SK-N-SH treated with all-trans-retinoic acid at 6 μM for 48 hours (cell line): ENCODE data around the gene CNPY3.

ENCODE experiments used
- ATAC-seq: fragments of 200-7000 bp; cut with Tn5 transposase; 3 replicates; pipeline ENCODE4 v1.9.1; 2020; ENCODE audit warnings: mild to moderate bottlenecking, moderate library complexity
- BACH2 ChIP-seq: fragments of 250-450 bp; sonication (Bioruptor Pico); IDR thresholded peaks from 2 replicates; pipeline ENCODE4 v1.9.0; 2021; ENCODE audit warnings: mild to moderate bottlenecking, borderline replicate concordance
- CSDC2 ChIP-seq: fragments of 250-450 bp; sonication (Bioruptor Pico); IDR thresholded peaks from 2 replicates; pipeline ENCODE4 v1.5.0; 2020; ENCODE audit warnings: mild to moderate bottlenecking, moderate library complexity
- CSRNP3 ChIP-seq: fragments of 250-450 bp; sonication (Bioruptor Pico); IDR thresholded peaks from 2 replicates; pipeline ENCODE4 v1.5.1; 2021; ENCODE audit warnings: mild to moderate bottlenecking, moderate library complexity
- ESRRG ChIP-seq: fragments of 250-450 bp; sonication (Bioruptor Pico); IDR thresholded peaks from 2 replicates; pipeline ENCODE4 v1.6.1; 2021; ENCODE audit warnings: mild to moderate bottlenecking
- ISL1 ChIP-seq: fragments of 250-450 bp; sonication (Bioruptor Pico); IDR thresholded peaks from 2 replicates; pipeline ENCODE4 v2.1.2; 2022; ENCODE audit warnings: mild to moderate bottlenecking, moderate library complexity
- OSR1 ChIP-seq: fragments of 250-450 bp; sonication (Bioruptor Pico); IDR thresholded peaks from 2 replicates; pipeline ENCODE4 v1.8.0; 2022; ENCODE audit warnings: moderate library complexity, mild to moderate bottlenecking, inconsistent platforms
- PATZ1 ChIP-seq: fragments of 250-450 bp; sonication (Bioruptor Pico); IDR thresholded peaks from 2 replicates; pipeline ENCODE4 v1.8.0; 2020; ENCODE audit warnings: mild to moderate bottlenecking, moderate library complexity, borderline replicate concordance
- PPARA ChIP-seq: fragments of 250-450 bp; sonication (Bioruptor Pico); IDR thresholded peaks from 2 replicates; pipeline ENCODE4 v1.5.0; 2020; ENCODE audit warnings: mild to moderate bottlenecking, borderline replicate concordance
- SNAI2 ChIP-seq: fragments of 250-450 bp; sonication (Bioruptor Pico); IDR thresholded peaks from 2 replicates; pipeline ENCODE4 v1.5.0; 2020; ENCODE audit warnings: mild to moderate bottlenecking, moderate library complexity
- TCF4 ChIP-seq: fragments of 250-450 bp; sonication (Bioruptor Pico); IDR thresholded peaks from 2 replicates; pipeline ENCODE4 v1.8.0; 2021; ENCODE audit warnings: mild to moderate bottlenecking, moderate library complexity, borderline replicate concordance
- TOX ChIP-seq: fragments of 250-450 bp; sonication (Bioruptor Pico); IDR thresholded peaks from 2 replicates; pipeline ENCODE4 v1.8.0; 2021; ENCODE audit warnings: mild to moderate bottlenecking, moderate library complexity, borderline replicate concordance
- TSHZ2 ChIP-seq: fragments of 250-450 bp; sonication (Bioruptor Pico); IDR thresholded peaks from 2 replicates; pipeline ENCODE4 v1.5.0; 2020; ENCODE audit warnings: mild to moderate bottlenecking, moderate library complexity
- ZC3H10 ChIP-seq: fragments of 250-450 bp; sonication (Bioruptor Pico); IDR thresholded peaks from 2 replicates; pipeline ENCODE4 v1.5.1; 2021; ENCODE audit warnings: mild to moderate bottlenecking, moderate library complexity
- ZFP30 ChIP-seq: fragments of 450-650 bp; formaldehyde crosslinking; IDR thresholded peaks from 2 replicates; pipeline ENCODE4 v1.5.0; 2022; ENCODE audit warnings: mild to moderate bottlenecking, moderate library complexity
- ZNF565 ChIP-seq: fragments of 450-650 bp; formaldehyde crosslinking; conservative IDR thresholded peaks from 2 replicates; pipeline ENCODE4 v1.5.0; 2020; ENCODE audit warnings: low read depth, mild to moderate bottlenecking, moderate library complexity
- ZNF70 ChIP-seq: fragments of 450-650 bp; formaldehyde crosslinking; IDR thresholded peaks from 2 replicates; pipeline ENCODE4 v1.5.0; 2020; ENCODE audit warnings: mild to moderate bottlenecking, moderate library complexity
- ZNF8 ChIP-seq: fragments of 450-650 bp; formaldehyde crosslinking; IDR thresholded peaks from 2 replicates; pipeline ENCODE4 v1.5.0; 2020; ENCODE audit warnings: mild to moderate bottlenecking, moderate library complexity
- TF ChIP-seq, protein P1 (sequence below): fragments of 250-450 bp; sonication (Bioruptor Pico); IDR thresholded peaks from 2 replicates; pipeline ENCODE4 v1.5.1; 2020; ENCODE audit warnings: low read depth, mild to moderate bottlenecking, moderate library complexity
- TF ChIP-seq, protein P2 (sequence below): fragments of 250-450 bp; sonication (Bioruptor Pico); IDR thresholded peaks from 2 replicates; pipeline ENCODE4 v1.8.0; 2021; ENCODE audit warnings: low read depth, mild to moderate bottlenecking, moderate library complexity, borderline replicate concordance

CNPY3 gene

GRCh38 chr6:42958125-42958524 lies 28.8 kb downstream of the CNPY3 start (continued):
- TF ChIP-seq OSR1 (CRISPR knock-in tag), result no peak
- TF ChIP-seq, all 23 proteins: peak for 0

- no peak for ATAC-seq
Observed at GRCh38 chr6:42959917-42960242, 30.6 kb downstream of the CNPY3 start.

GRCh38 chr6:42960243-42961019 lies 31.2 kb downstream of the CNPY3 start, which contains the start of gene GNMT:
GNMT (plus strand) TSS chr6:42960754; CDS start chr6:42960768, 14 bp downstream.
- peak; percentile 55 for ATAC-seq
- TF ChIP-seq, protein P1, sequence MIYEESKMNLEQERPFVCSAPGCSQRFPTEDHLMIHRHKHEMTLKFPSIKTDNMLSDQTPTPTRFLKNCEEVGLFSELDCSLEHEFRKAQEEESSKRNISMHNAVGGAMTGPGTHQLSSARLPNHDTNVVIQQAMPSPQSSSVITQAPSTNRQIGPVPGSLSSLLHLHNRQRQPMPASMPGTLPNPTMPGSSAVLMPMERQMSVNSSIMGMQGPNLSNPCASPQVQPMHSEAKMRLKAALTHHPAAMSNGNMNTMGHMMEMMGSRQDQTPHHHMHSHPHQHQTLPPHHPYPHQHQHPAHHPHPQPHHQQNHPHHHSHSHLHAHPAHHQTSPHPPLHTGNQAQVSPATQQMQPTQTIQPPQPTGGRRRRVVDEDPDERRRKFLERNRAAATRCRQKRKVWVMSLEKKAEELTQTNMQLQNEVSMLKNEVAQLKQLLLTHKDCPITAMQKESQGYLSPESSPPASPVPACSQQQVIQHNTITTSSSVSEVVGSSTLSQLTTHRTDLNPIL (CRISPR knock-in tag), result no peak
- TF ChIP-seq SNAI2 (CRISPR knock-in tag), result no peak
- TF ChIP-seq TOX (CRISPR knock-in tag), result no peak
- no peak for TF ChIP-seq ZFP30 (CRISPR knock-in tag)
- no peak for TF ChIP-seq TCF4 (CRISPR knock-in tag)
- TF ChIP-seq, all 23 proteins: peak for 0

More at GRCh38 chr6:42959917-42960242, 30.6 kb downstream of the CNPY3 start:
- TF ChIP-seq, protein P1 (CRISPR knock-in tag), result no peak
- TF ChIP-seq ESRRG (no peak), ISL1 (no peak), PPARA (CRISPR knock-in tag) (no peak), ZC3H10 (CRISPR knock-in tag) (no peak), TOX (CRISPR knock-in tag) (no peak), CSRNP3 (CRISPR knock-in tag) (no peak), ZNF565 (no peak), ZNF8 (CRISPR knock-in tag) (no peak)
- TF ChIP-seq, protein P2, sequence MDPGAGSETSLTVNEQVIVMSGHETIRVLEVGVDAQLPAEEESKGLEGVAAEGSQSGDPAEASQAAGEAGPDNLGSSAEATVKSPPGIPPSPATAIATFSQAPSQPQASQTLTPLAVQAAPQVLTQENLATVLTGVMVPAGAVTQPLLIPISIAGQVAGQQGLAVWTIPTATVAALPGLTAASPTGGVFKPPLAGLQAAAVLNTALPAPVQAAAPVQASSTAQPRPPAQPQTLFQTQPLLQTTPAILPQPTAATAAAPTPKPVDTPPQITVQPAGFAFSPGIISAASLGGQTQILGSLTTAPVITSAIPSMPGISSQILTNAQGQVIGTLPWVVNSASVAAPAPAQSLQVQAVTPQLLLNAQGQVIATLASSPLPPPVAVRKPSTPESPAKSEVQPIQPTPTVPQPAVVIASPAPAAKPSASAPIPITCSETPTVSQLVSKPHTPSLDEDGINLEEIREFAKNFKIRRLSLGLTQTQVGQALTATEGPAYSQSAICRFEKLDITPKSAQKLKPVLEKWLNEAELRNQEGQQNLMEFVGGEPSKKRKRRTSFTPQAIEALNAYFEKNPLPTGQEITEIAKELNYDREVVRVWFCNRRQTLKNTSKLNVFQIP (CRISPR knock-in tag), result no peak

- TF ChIP-seq ZC3H10 (CRISPR knock-in tag), result no peak
- TF ChIP-seq SNAI2 (CRISPR knock-in tag), result no peak
- no peak for TF ChIP-seq BACH2 (CRISPR knock-in tag)
- no peak for TF ChIP-seq ZNF70
- no peak for ATAC-seq
Observed at GRCh38 chr6:42961020-42961470, 31.8 kb downstream of the CNPY3 start.

DNA sequence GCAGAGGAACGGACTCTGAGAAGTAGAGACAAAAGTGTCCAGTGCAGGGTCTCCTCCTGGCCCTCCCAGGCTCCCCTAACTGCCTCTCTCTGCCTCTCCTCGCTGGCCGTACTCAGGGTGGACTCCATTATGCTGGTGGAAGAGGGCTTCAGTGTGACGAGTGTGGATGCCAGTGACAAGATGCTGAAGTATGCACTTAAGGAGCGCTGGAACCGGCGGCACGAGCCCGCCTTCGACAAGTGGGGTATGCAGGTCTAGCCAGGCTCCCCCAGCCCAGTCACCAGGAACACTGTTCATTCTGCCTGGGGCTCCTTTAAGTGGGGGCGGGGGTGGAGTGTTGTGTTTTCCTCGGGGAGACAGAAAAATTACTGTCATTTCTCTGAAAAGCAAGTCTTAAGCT lies 32.8 kb downstream of the CNPY3 start:
- ATAC-seq, result no peak
- no peak for TF ChIP-seq TSHZ2 (CRISPR knock-in tag)
- TF ChIP-seq ZFP30 (CRISPR knock-in tag), result no peak
- TF ChIP-seq, protein P2 (CRISPR knock-in tag), result no peak
- TF ChIP-seq CSDC2 (CRISPR knock-in tag), result no peak
- TF ChIP-seq ISL1, result no peak
- TF ChIP-seq SNAI2 (CRISPR knock-in tag), result no peak
- no peak for TF ChIP-seq TCF4 (CRISPR knock-in tag)
- no peak for TF ChIP-seq PATZ1 (CRISPR knock-in tag)
- no peak for TF ChIP-seq CSRNP3 (CRISPR knock-in tag)
- no peak for TF ChIP-seq ESRRG
